ENCODE measurements around the gene TERT.

TERT gene

DNA sequence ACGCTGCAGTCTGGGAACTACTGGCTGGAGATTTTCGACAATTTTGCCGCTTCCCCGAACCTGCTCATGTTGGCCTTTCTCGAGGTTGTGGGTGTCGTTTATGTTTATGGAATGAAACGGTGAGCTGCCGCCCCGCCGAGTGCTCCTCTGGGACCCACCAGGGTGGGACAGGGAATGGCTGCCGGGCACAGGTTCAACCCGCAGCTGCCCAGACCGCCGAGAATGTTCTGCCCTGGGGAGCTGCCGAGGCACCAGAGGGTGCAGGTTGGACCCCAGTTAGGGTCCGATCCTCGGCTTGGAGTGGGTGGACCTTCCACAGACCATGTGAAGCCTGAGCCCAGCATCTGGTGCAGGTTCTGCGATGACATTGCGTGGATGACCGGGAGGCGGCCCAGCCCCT lies 50.6 kb downstream of the TERT start:
- H3K4me3 ChIP-seq (ENCODE audit: low read depth, low read length) = no peak overlapping the region
- TF ChIP-seq, protein P1, sequence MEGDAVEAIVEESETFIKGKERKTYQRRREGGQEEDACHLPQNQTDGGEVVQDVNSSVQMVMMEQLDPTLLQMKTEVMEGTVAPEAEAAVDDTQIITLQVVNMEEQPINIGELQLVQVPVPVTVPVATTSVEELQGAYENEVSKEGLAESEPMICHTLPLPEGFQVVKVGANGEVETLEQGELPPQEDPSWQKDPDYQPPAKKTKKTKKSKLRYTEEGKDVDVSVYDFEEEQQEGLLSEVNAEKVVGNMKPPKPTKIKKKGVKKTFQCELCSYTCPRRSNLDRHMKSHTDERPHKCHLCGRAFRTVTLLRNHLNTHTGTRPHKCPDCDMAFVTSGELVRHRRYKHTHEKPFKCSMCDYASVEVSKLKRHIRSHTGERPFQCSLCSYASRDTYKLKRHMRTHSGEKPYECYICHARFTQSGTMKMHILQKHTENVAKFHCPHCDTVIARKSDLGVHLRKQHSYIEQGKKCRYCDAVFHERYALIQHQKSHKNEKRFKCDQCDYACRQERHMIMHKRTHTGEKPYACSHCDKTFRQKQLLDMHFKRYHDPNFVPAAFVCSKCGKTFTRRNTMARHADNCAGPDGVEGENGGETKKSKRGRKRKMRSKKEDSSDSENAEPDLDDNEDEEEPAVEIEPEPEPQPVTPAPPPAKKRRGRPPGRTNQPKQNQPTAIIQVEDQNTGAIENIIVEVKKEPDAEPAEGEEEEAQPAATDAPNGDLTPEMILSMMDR (IDR thresholded peaks at IDR 0.05; ENCODE audit: insufficient read depth, low read depth, low read length, missing control alignments) = no peak
- DNase-seq (ENCODE audit: low read depth) = no peak

DNA sequence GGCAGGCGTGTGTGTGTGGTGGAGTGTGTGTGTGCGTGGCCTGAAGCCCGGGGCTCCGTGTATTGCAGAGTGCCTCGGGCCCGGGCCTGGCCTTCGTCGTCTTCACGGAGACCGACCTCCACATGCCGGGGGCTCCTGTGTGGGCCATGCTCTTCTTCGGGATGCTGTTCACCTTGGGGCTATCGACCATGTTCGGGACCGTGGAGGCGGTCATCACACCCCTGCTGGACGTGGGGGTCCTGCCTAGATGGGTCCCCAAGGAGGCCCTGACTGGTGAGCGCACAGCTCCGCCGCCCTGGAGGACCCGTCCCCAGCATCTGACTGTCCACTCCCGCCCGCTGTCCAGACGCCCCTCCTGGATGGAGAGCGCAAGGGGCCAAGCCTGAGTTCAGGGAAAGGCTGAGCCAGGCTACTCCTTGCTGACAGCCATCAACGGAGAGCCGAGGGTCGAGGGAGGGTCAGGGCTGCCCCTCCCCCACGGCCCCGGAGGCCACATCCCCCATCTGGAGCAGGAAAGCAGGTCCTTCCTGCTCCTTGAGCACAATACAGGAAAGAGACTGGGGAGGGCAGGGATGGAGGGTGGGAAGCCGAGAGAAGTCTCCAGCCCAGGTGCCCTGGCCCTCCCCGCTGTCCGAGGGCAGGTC lies 51.3 kb downstream of the TERT start:
- no peak for DNase-seq (ENCODE audit: low read depth)
- TF ChIP-seq, protein P1 (IDR thresholded peaks at IDR 0.05; ENCODE audit: insufficient read depth, low read depth, low read length, missing control alignments) = no peak
- no peak overlapping the region for H3K4me3 ChIP-seq (ENCODE audit: low read depth, low read length)

DNA sequence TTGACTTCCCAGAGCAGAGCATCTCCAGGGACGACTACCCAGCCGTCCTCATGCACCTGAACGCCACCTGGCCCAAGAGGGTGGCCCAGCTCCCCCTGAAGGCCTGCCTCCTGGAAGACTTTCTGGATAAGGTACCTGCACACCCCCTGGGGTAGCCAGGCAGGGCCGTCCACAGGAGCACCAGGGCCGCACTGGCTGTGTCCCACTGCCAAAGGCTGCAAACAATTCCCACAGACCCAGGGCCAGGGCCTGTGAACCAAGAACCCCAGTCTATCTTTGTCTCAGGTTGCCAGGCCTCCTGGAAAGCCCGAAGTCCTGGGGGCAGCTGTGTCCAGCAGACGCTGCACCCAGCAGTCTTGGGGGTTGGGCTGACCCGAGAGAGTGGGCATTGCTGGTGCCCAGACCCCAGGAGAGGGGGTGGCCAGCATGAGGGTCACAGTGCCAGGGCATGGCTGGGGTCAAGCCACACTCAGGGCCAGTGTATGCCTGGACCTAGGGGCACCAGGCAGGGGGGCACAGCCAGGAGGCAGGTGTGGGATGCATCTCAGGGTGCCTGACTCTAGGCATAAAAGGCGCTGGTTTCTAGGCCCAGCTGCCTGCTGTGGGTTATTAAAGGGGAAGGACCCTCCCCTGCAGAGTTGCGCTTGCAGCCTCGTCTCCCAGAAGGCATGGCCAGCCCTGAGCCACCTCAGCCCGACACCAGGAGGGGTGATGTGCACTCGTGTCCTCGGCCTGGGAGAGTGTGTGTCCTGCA lies 52.0 kb downstream of the TERT start:
- no peak for DNase-seq (ENCODE audit: low read depth)
- TF ChIP-seq, protein P1 (IDR thresholded peaks at IDR 0.05; ENCODE audit: insufficient read depth, low read depth, low read length, missing control alignments) = no peak
- no peak overlapping the region for H3K4me3 ChIP-seq (ENCODE audit: low read depth, low read length)

DNA sequence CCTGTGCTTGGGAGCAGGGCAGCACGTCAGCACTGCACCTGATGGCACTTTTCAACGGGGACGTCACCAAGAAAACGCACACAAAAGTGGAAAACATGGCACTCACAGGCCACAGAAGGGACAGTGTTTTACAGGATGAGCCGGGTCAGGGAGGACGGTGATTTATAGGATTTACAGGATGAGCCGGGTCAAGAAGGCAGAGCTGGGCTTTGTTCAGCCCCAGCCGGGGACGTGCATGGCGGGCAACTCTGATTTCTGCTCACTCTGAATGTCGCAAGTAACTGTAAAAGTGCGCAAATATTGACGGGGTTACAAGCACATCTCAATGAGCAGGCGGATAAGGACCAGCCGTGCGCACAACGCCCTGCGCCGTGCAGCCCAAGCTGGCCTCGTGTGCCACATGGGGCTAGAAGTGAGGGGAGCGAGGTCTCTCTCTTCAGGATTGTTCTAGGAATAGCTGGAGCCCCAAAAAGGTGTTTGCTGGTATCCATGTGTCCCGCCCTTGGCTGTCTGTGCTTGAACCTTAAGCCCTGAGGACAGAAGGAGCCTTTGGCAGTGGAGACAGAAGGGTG lies 53.3 kb downstream of the TERT start:
- no peak overlapping the region for H3K4me3 ChIP-seq (ENCODE audit: low read depth, low read length)
- TF ChIP-seq, protein P1 (IDR thresholded peaks at IDR 0.05; ENCODE audit: insufficient read depth, low read depth, low read length, missing control alignments) = no peak
- DNase-seq (ENCODE audit: low read depth) = no peak

DNA sequence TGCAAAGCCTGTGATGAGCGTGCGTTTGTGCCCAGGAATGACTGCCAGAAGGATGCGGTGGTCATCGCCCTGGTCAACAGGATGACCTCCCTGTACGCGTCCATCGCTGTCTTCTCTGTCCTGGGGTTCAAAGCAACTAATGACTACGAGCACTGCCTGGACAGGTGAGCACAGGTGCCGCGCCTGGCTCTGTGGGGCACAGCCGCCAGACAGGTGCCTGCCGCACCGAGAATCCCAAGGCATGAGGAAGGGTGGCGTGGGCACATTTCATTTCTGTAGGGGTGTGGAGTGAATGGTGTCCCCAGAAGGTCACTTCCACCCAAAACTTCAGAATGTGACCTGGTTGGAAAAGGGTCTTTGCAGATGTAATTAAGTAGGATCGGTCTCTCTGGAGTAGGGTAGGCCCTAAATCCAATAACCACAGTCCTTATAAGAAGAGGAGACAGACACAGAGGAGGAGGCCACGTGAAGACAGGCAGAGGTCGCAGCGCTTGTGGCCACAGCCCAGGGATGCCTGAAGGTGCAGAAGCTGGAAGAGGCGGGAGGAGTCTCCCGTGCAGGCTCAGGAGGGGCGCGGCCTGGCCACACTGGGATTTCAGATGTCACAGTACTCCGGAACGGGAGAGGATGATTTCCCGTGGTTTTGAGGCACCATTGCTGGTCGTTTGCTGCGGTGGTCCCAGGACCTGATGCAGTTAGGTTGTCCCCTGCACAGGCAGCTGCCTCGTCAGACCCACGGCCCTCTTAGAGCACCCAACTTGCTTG lies 54.2 kb downstream of the TERT start:
- H3K4me3 ChIP-seq (ENCODE audit: low read depth, low read length) = no peak overlapping the region
- DNase-seq (ENCODE audit: low read depth) = no peak
- TF ChIP-seq, protein P1 (IDR thresholded peaks at IDR 0.05; ENCODE audit: insufficient read depth, low read depth, low read length, missing control alignments) = no peak

DNA sequence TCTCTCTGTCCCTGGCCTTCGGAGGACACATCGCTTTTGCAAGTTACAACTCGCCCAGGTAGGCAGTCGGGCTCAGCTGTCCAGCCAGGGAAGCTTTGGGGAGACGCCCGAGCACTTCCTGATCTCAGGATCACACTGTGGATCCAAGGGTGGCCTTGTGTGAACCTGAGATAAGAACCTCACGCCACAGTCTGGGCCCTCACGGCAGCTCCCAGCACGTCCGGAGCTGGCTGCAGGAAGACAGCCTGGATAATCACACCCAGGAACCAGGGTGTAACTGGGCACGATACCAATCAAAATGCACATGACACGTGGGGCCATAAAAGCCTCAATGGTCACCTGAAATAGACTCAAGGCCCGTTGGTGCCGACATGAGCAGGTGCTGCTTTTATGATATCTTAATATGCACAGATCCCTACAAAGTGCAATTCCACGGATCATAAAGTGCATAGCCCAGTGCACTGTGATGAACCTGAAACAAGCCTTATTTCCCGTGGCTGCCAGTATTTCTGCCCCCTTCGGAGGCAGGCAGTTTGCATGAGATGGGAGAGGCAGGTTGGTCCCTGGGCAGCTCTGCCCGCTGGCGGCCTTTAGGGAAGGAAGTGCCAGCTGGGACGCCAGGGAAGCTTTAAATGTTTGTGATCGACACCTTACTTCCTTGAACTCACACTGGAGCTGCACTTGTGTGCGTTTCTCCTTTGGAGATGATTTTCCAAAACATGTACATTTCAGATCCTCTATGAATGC lies 55.2 kb downstream of the TERT start:
- no peak for DNase-seq (ENCODE audit: low read depth)
- TF ChIP-seq, protein P1 (IDR thresholded peaks at IDR 0.05; ENCODE audit: insufficient read depth, low read depth, low read length, missing control alignments) = no peak
- H3K4me3 ChIP-seq (ENCODE audit: low read depth, low read length) = no peak overlapping the region

Data from GM12865 (cell line).